Measurements from ENCODE around the gene STAT5B. TPM values are rescaled to one million over a fixed set of nuclear protein-coding genes. Genes with fewer than 3 reads are reported as not detected.

STAT5B gene
- total and polyA plus RNA-seq, 2 of the 13 experiments (the other 11 are each of a cell fraction or from before 2014, with no cell fraction given): 21.0 to 42.8 TPM

DNA sequence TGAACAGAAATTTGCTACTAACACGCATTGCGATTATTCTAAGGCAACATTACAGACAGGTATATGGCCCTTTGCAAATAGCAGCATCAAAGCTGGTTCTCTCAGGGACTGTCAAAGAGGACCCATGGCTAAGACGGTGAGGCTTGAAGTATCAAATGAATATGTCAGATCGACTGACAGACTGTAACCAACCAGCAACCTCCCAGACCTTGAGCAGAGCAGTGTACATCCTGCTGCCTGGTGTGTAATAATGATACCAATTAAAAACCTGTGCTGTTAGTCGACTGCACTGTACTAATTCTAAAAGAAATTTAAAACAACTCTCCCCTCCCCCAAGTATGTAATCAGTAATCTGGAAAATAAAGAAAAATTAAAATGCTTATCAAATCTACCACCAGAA lies 46.0 kb downstream of the STAT5B start:
- no peak overlapping the region for H3K4me2 ChIP-seq (ENCODE audit: low read depth, low read length)
- BruUV-seq (replicated peaks): no TSS peak
- intact Hi-C loops (cut with micrococcal nuclease; ENCODE audit: unreplicated experiment): no loop called here
- ATAC-seq (no peak), FAIRE-seq (no peak), DNase-seq (ENCODE audit: low spot score) (no peak)
- no peak overlapping the region for H2AFZ ChIP-seq (ENCODE audit: low read length)
- in situ Hi-C loops (cut with HindIII; ENCODE audit: extremely low pct_ligation_motif_present, low pct_unique_long_range_greater_than_20kb): no loop called here
- H3K9me3 ChIP-seq (ENCODE audit: low read length): no peaks in the 10 kb centered on the region
- no peak overlapping the region for H3K27ac ChIP-seq (ENCODE audit: extremely low read length, insufficient read depth, low read length)
- ChIA-PET CTCF (ENCODE audit: low intra/inter-chr PET ratio, low total read pairs) (no interaction called here), POLR2A (interaction anchor here (1.6 kb wide), 1 partner anchor 18 kb away, joined by 5 read pairs; no protein-coding TSS in a partner anchor)
- H3K4me1 ChIP-seq (ENCODE audit: insufficient read depth, low read length): no peaks in the 10 kb centered on the region
- TF ChIP-seq ZNF253 (CRISPR knock-in tag; IDR thresholded peaks at IDR 0.05; ENCODE audit: borderline replicate concordance) (no peak), SNAPC2 (CRISPR knock-in tag; IDR thresholded peaks at IDR 0.05) (no peak), HDAC6 (IDR thresholded peaks at IDR 0.05; ENCODE audit: low read depth, low read length) (no peak), CC2D1A (CRISPR knock-in tag; IDR thresholded peaks at IDR 0.05) (no peak), PHF21A (CRISPR knock-in tag; IDR thresholded peaks at IDR 0.05) (no peak), TOPORS (CRISPR knock-in tag; IDR thresholded peaks at IDR 0.05) (no peak), ASH2L (IDR thresholded peaks at IDR 0.05; ENCODE audit: insufficient read length, low read depth, low read length) (no peak), DMAP1 (CRISPR knock-in tag; IDR thresholded peaks at IDR 0.05) (no peak), ELF4 (CRISPR knock-in tag; IDR thresholded peaks at IDR 0.05; ENCODE audit: borderline replicate concordance) (no peak)
- H3K4me3 ChIP-seq (replicated peaks in 1 of 3; ENCODE audit: insufficient read depth in 1 of 3, low read depth in 2 of 3, low read length in 3 of 3): no peak overlapping the region
- no peaks in the 10 kb centered on the region for H3K79me2 ChIP-seq (ENCODE audit: insufficient read depth, low read length)
- no peaks in the 10 kb centered on the region for H3K27me3 ChIP-seq (ENCODE audit: control insufficient read depth in 1 of 2, insufficient read depth in 2 of 2, low read length in 2 of 2)
- WGBS (ENCODE audit: low lambda C conversion rate): 96% methylated on average over 5 of the region's 5 CpGs
- H4K20me1 ChIP-seq (ENCODE audit: insufficient read depth, low read length): no peaks in the 10 kb centered on the region
- no peaks in the 10 kb centered on the region; a peak in 1 of 5 replicates for H3K36me3 ChIP-seq (replicated peaks in 1 of 2; ENCODE audit: control insufficient read depth in 1 of 2, insufficient read depth in 2 of 2, low read length in 2 of 2)
- no peak overlapping the region for H3K9ac ChIP-seq (ENCODE audit: insufficient read depth, low read depth, low read length)
